HG02610 (cell line): ENCODE results near the gene FAM240A.
"Not testable (repeated sequence)": the region's sequence is repeated elsewhere in the genome, so short reads cannot be mapped to it uniquely, and the experiment has no call there.

ENCODE experiments used
- ATAC-seq: cut with Tn5 transposase; IDR thresholded peaks from one replicate; pipeline ENCODE4 v1.9.1; 2021; ENCODE audit warnings: mild to moderate bottlenecking, moderate library complexity; ENCODE audit not compliant: unreplicated experiment

FAM240A gene

DNA sequence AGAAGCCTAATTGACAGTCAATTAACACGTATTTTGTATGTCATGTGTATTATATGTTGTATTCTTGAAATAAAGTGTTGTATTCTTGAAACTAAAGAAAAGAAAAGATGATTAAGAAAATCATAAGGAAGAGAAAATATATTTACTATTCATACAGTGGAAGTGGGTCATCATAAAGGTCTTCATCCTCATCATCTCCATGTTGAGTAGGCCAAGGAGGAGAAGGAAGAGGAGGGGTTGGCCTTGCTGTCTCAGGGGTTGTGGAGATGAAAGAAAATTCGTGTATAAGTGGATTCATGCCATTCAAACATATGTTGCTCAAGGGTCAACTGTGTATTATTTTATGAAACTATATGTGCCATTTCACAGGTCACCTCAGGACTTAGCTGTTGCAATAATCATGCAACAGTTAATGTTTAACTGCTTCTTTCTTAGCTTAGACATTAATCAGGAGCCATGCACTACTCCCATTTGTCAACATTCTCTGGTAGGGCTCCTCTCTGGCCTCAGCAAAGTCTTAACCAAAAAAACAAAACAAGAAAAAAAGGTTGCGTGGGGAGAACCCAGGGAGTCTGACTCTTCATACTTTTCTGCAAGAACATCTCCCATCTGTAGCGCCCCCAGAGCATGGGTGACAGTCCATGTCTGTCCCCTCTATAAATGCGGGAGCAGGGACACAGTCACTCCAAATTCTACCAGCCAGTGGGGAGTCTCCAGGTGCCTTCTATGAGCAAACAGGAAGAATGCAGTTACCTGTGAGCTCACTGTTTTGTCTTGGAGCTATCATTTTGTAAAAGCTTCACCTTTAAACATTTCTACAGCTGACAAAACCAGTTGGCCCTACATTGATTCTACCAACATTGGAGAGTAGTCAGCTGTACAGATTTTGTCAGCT, 26.3 kb upstream of the FAM240A start:
- ATAC-seq, result no peak

DNA sequence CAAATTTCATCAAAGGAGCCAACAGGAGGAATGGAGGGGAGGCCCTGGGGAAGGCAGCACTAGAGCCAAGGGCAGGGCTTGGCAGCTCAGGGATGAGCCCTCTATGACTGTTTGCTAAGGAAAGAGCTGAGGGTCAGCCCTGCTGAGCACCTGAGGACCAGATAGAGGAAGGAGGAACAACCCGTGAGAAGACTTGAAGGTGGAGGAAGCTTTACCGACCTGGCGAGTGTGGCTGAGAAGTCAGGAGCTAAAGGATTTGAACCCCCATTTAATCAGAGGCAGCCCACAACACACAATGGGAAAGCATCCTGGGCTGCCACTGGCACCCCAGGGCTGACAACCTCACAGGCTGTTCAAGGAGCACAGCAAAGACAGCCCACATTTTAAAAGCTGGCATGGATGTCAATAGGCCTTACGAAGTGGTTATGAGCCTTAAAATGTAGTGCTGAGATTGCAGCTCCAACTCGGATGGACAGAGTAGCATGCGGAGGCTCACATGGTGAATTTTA, 25.5 kb upstream of the FAM240A start:
- ATAC-seq, result no peak

DNA sequence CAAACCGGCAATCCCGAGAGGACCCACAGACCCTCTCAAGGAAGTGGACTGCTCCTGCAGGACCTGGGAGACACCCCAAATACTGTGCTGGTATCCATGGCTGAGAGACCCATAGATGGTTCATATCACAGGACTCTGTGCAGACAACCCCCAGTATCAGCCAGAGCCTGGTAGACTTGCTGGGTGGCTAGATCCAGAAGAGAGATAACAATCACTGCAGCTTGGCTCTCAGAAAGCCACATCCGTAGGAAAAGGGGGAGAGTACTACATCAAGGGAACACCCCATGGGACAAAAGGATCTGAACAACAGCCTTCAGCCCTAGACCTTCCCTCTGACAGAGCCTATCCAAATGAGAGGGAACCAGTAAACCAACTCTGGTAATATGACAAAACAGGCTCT, 25.1 kb upstream of the FAM240A start:
- ATAC-seq, result not testable (repeated sequence)

DNA sequence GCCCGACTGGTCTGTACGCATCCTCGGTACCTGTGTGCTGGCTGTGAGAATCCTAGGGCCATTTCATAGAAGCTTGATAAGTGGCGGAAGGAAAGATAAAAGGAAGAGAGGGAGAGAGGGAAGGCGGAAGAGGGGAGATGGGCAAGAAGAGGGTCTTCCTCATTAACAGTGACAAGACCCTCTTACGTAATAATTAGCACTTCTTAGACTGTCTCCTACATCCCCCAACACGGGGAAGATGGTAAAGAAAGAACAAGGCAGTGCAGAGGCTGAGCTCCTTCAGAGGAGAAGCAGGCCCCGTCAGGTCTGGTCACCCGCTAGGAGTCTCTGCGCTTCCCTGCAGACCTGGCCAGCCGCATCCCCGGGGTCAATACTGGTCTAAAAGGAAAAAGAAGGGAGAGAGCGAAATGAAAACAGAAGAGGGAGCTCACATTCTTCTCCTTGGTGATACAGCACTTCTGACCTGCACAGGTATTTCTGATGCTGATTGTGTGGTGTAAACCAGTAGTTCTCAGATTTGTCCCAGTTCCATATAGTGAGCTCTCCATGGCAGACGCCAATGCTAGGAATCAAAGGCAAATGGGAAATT, 19.0 kb upstream of the FAM240A start:
- no peak for ATAC-seq

- ATAC-seq, result no peak
Measured at GRCh38 chr3:46593979-46594378, 18.3 kb upstream of the FAM240A start.

GRCh38 chr3:46594723-46595122, 17.6 kb upstream of the FAM240A start:
- ATAC-seq, result no peak

DNA sequence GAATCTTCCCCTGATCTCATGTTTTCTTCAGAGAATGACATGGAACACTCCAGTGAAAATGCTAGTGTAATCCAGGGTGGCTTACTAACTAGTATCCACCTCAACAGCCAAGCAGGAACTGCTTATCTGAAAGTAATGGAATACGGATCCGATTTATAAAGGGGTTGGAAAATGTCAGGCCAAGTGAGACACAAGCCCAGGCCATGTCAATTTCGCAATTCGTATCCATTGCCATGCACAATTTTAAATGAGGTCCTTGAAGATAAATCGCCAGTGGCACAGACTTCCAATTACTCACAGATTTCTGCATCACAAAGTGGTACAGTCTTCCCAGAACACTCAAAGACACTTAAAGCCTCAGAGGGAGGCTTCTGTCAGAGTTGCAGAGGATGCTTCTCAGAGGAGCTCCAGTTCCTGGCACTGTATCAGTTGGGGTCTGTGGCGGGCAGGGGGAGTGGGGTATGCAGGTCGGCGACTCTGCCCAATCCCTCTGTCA, 16.5 kb upstream of the FAM240A start:
- ATAC-seq, result no peak

- ATAC-seq, result no peak
Measured at GRCh38 chr3:46599590-46599989, 12.7 kb upstream of the FAM240A start.

- no peak for ATAC-seq
Measured at GRCh38 chr3:46603446-46604046, 8.8 kb upstream of the FAM240A start.

DNA sequence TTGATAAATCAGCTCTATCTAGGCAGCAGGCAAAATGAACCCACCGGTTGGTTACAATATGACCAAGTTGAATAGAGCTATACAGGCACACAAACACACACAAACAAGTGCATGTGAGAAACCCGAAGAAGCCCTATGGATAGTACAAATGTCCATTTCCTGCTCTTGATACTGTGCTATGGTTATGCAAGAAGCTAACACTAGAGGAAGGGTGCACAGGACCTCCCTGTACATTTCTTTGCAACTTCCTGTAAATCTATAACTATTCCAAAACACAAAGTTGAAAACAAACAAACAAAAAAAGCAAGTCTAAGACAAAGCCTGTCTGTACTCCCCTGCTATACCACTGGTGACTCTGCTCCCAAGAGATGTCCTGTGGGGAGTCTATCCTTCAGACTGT, 8.2 kb upstream of the FAM240A start:
- no peak for ATAC-seq

GRCh38 chr3:46607603-46608028, 4.7 kb upstream of the FAM240A start:
- no peak for ATAC-seq

DNA sequence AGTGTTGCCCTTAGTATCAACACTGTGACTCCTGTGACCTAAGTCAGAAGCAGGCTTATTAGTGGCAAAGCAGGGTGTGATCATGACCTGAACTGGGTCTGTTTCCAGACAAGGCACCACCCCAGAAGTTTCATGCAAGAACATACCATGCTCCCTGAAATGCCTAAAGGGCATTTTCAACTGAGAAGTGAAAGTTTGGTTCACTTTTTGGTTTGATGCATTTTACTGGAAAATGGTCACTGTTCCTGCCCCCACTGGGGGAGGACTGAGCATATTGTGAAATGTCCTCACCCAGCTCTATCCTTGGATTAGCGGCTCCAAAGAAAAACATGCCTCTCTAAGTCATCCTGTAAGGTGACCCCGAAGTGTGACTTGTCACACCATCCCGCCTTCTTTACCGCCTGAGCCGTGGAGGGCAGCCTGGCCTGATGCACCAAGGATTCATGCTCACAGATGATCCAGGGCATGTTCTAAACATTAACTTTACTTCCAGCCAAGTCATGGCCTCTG, 3.1 kb upstream of the FAM240A start:
- ATAC-seq, result no peak

DNA sequence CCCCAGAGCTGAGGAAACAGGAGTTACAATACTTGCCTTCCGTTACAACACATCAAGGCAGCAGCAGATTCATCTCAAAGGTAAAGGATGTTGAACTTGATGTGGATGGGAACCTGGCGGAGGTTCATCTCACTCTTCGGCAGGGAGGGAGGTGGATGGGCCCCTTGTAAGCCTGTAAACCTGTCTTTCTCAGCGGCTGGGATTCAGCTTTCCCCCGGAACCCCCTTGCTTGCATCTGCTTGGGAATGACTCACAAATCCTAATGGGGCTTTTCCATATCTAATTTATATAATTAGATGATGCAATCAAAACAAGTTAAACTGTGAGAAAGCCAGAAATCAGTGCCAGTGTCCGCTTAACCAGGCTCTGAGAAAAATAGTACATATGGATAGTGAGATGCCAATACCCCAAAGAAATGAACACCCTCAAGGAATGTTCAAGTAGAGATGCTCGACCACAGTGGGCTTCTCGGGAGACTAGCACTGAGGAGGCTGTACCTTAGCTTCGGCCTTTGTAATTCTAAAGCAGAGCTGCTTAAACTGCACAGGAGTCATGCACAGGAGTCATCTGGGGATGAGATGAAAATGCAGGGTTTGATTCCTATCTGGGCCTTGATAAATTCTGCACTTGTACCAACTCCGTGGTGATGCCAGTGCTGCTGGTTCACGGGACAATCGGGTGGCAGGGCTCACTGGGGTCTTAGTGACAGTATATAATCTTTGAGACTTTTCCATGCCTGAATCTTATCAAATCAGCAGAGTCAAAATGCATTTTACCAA, 2.2 kb upstream of the FAM240A start:
- no peak for ATAC-seq

DNA sequence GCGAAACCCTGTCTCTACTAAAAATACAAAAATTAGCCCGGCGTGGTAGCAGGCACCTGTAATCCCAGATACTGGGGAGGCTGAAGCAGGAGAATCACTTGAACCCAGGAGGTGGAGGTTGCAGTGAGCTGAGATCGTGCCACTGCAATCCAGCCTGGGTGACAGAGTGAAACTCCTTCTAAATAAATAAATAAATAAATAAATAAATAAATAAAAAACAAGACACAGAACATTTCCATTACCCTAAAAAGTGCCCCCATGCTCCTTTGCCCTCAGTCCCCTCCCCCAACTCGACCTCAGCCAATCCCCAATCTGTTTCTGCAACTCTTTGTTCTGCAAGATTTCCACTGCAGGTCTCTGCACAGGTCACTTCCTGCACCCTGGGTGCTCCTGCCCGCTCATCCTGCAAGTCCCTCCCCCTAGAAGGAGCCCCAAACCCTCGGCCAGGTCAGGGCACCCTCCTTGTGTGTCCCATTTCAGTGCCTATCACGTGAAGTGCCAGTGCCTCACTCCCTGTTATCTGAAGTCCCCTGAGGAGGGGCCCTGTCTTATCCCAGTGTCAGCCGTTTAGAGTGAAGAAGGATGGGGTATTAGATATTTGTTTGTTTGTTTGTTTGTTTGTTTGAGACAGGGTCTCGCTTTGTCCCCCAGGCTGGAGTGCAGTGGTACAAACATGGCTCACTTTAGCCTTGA, 1.1 kb downstream of the FAM240A start:
- no peak for ATAC-seq

GRCh38 chr3:46614431-46614830, 2.1 kb downstream of the FAM240A start:
- ATAC-seq, result no peak

- no peak for ATAC-seq
Measured at GRCh38 chr3:46615050-46615775, 2.9 kb downstream of the FAM240A start.

DNA sequence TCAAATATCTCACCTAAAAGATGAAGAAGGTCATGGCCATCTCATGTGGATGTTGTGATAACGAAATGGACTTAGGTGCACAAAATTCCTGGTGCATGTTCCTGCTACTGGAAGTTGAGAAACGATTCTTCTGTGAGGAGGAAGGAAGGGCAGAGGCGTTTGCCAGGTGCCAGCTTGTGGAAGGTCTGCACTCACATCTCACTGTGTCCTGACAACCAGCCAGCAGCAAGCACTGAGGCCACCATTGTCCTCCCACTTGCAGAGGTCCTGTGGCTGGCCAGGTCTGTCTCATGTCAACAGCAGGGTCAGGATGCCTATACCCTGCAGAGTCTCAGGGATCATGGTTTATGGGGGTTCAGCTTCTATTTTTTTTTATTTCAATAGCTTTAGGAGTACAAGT, 3.7 kb downstream of the FAM240A start:
- ATAC-seq, result no peak

DNA sequence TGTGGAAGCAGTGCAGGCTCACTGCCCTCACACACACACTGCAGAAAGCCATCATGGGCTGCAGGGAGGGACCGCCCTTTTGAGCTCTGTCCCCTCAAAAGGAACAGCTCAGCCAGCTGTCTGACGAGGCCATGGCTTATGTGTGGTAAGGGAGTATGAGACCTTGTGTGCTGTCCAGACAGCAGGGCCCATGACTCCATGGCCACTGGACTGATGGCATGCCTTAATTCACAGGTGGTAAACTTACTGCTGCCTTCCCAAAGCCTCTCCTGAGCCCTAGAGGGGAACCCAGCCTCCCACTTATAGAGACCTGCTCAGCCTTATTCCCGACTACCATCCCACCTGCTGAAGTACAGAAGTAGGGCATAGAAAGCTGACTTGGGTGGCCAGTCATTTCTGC, 5.6 kb downstream of the FAM240A start:
- no peak for ATAC-seq
